ENCODE data around the gene MRGPRX3. TPM values are rescaled to one million over a fixed set of nuclear protein-coding genes. Genes with fewer than 3 reads are reported as not detected.
"Not testable (repeated sequence)": the region's sequence is repeated elsewhere in the genome, so short reads cannot be mapped to it uniquely, and the experiment has no call there.

The MRGPRX3 gene
- under 0.01 and 0.40 TPM in 2 replicates for total RNA-seq

- DNase-seq (ENCODE audit: low read depth in 2 of 2): peak in 1 of 2 donors; percentile 33
Measured at GRCh38 chr11:18132341-18132740, at the start of gene MRGPRX3. Gene MRGPRX3 (plus strand): TSS chr11:18132571. CDS start chr11:18137203, 4,632 bp downstream.

DNA sequence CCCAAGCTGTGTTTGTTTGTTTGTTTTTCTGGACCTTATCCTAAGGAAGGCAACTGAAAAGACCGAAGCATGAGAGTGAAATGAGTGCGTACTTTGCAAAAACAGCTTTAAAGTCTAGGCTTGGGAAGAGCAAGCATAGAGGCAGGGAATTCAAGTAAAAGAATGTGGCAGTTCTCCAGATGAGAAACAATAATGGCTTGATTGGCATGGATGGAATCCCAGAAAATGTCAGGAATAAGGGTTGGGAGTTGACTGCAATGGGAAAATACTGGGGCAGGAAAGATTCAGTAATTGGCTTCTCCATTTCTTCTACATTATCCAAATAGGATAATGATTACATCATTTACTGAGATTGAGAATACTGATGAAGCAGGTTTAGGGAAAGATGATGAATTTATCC is 44.0 kb upstream of the MRGPRX3 start:
- no peak for DNase-seq (ENCODE audit: low read depth in 2 of 2)

- DNase-seq (ENCODE audit: low read depth in 2 of 2): no peak
Measured at GRCh38 chr11:18088966-18089365, 43.4 kb upstream of the MRGPRX3 start.

- no peak for DNase-seq (ENCODE audit: low read depth in 2 of 2)
Measured at GRCh38 chr11:18091731-18092130, 40.6 kb upstream of the MRGPRX3 start.

GRCh38 chr11:18093959-18094358 is 38.4 kb upstream of the MRGPRX3 start:
- DNase-seq (ENCODE audit: low read depth in 2 of 2): no peak

GRCh38 chr11:18100926-18101656 is 31.3 kb upstream of the MRGPRX3 start:
- no peak for DNase-seq (ENCODE audit: low read depth in 2 of 2)

DNA sequence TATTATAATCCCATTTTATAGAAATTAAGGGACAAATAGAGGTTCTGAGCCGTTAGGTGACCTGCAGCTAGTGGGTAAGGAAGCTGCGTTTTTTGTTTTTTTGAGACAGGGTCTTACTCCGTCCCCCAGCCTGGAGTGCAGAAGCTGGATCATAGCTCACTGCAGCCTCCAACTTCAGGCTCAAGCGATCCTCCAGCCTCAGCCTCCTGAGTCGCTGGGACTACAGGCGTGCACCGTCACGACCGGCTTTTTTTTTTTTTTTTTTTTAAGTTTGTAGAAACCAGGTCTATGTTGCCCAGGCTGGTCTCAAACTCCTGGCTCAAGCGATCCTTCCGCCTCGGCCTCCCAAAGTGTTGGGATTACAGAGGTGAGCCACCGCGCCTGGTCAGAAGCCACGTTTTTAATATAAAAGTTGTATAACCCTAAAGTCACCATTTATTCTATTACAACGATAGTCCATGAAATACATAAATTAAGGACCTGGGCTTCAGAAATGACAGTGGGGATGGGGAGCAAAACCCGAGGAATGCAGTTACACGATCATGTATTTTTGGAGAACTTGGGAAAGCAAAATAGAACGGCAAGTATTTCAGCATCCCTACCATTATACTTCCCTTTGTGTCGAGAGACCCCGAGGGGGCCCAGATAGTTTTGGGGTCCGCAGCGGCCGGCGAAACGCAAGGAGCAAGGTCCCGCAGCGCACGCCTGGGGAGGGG is 27.1 kb upstream of the MRGPRX3 start:
- no peak for DNase-seq (ENCODE audit: low read depth in 2 of 2)

- peak; percentile 83 to 85 for DNase-seq (ENCODE audit: low read depth in 2 of 2)
Measured at GRCh38 chr11:18105802-18106574, 26.4 kb upstream of the MRGPRX3 start, which contains the start of gene SAAL1. Gene SAAL1 (minus strand): TSS chr11:18106082. CDS start chr11:18106041, 41 bp downstream.

DNA sequence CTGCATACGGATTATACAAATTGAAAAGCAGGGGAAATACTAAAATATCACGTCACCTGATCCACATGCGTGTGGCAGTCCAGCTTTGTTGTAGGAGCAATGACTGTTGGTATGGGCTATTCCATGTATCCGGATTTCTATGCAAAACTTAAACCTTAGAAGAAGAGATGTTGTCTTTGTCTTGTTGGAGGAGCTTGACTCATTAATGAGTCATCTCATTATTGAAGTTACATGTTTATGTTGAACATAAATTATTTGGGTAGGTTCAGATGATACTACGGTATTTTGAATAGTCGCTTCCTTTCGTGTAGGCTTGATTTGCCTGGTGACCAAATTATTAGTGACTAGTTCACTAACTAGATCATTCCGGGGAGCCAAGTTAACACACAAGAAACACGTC is 25.7 kb upstream of the MRGPRX3 start:
- peak in 1 of 2 donors; percentile 20 for DNase-seq (ENCODE audit: low read depth in 2 of 2)

DNA sequence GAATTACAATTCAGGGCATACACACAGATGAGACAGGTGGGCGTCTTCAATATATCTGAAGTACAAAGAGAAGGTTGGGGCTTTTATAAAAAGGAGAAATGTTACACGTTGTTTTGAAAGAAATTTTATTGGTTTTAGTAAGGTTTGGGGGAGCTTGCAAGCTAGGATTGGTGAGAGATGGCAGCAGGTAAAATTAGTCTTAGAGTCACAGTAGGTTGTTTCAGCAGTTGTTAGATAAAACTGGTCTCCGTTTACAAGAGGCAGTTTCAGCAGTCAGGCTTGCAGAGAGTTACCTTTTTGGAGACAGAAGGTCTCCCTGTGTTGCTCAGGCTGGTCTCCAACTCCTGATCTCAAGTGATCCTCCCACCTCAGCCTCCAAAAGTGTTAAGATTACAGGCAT is 24.1 kb upstream of the MRGPRX3 start:
- DNase-seq (ENCODE audit: low read depth in 2 of 2): no peak

DNA sequence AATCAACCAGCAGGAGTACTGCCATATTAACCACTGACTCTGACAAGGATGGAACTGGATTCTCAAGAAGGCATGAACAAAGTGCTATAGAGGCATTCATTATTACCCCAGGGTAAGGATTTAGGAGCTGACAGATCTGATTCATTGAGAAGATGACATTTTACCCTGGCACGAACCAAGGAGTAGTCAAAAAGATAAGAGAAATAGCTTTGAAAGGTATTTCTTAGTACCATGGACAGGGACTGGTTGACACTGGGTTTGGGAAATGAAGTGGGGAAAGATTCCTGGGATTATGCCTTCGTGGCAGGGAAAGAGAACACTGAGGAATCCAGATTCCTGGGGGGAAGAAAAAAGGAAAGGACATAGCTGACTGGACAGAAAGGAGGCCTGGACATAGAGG is 21.4 kb upstream of the MRGPRX3 start:
- peak in 1 of 2 donors; percentile 12 for DNase-seq (ENCODE audit: low read depth in 2 of 2)

- peak; percentile 64 to 75 for DNase-seq (ENCODE audit: low read depth in 2 of 2)
Measured at GRCh38 chr11:18115360-18116127, 16.8 kb upstream of the MRGPRX3 start.

GRCh38 chr11:18121331-18121828 is 11.0 kb upstream of the MRGPRX3 start:
- not testable (repeated sequence) for DNase-seq (ENCODE audit: low read depth in 2 of 2)

GRCh38 chr11:18131115-18131514 is 1.3 kb upstream of the MRGPRX3 start:
- DNase-seq (ENCODE audit: low read depth in 2 of 2): not testable (repeated sequence)

DNA sequence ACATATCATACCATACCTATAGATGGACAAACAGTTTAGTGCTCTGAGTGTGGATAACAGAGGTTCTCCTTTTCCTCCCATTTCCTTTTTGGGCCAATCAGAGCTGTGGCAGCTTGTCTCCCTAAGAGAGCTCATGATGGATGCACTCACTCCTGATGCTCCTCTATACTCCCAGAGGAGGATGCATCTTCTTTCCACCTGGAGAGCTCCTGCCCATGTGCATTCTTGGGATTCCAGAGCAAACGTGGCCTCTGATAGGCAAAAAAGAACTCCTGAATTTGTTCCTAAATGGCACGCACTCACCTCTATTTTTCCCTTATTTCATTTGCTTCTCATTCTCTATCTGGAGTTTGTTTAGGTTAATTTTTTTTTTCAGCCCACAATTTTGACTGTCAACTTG is 2.9 kb downstream of the MRGPRX3 start:
- no peak for DNase-seq (ENCODE audit: low read depth in 2 of 2)

- DNase-seq (ENCODE audit: low read depth in 2 of 2): no peak
Measured at GRCh38 chr11:18137186-18137800, 4.9 kb downstream of the MRGPRX3 start.

DNA sequence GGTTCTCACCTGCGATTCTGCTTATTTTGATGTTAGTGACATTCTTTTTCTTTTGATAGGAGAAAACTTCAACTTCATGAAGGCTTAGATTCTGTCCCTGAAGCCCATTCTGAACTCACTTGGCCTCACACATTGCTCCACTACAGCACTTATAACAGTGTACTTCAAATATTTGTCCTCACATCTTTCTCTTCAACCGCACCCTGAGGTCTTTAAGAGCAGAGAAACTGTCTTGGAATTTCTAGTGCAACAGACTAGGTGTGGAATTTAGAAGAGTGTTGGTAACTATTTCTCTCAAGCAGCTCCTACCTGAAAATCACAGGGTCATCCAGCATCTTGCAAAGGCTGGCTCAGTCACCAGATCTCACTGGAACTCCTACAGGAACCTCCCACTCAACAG is 7.8 kb downstream of the MRGPRX3 start:
- no peak for DNase-seq (ENCODE audit: low read depth in 2 of 2)

GRCh38 chr11:18144243-18144642 is 11.9 kb downstream of the MRGPRX3 start:
- DNase-seq (ENCODE audit: low read depth in 2 of 2): peak in 1 of 2 donors; percentile 2

GRCh38 chr11:18145025-18145424 is 12.7 kb downstream of the MRGPRX3 start:
- peak in 1 of 2 donors; percentile 7 for DNase-seq (ENCODE audit: low read depth in 2 of 2)

GRCh38 chr11:18145837-18146236 is 13.5 kb downstream of the MRGPRX3 start:
- no peak for DNase-seq (ENCODE audit: low read depth in 2 of 2)

- DNase-seq (ENCODE audit: low read depth in 2 of 2): no peak
Measured at GRCh38 chr11:18151581-18151980, 19.2 kb downstream of the MRGPRX3 start.
